HepG2 (cell line): ENCODE data around the gene C9orf78. TPM values are rescaled to one million over a fixed set of nuclear protein-coding genes. Genes with fewer than 3 reads are reported as not detected.

Experiments
- ATAC-seq: fragments of 200-7000 bp; cut with Tn5 transposase; 3 replicates; pipeline ENCODE4 v1.9.1; 2020; ENCODE audit warnings: mild to moderate bottlenecking, moderate library complexity
- BruUV-seq: library from RNA; stranded (reverse); fragments of 400-500 nt; replicated peaks from 2 replicates; lab custom pipeline; 2021; lab: Mats Ljungman, UMichigan
- CTCF ChIA-PET: fragments of 300-600 bp; formaldehyde crosslinking; extraction: SDS; loops from one replicate; lab custom pipeline; 2021; ENCODE audit warnings: low total read pairs, inconsistent platforms, low intra/inter-chr PET ratio; lab: Yijun Ruan, JAX
- POLR2A ChIA-PET: fragments of 350-600 bp; sonication (Branson Sonifier 250); formaldehyde crosslinking; loops from one replicate; lab custom pipeline; 2020; ENCODE audit warnings: antibody characterized with exemption, inconsistent platforms; lab: Yijun Ruan, JAX
- DNase-seq: peaks from one replicate; pipeline ENCODE4 v3.0.0-alpha.2; 2015; ENCODE audit warnings: low spot score
- FAIRE-seq: peaks from 3 replicates; lab custom pipeline; 2011; peaks lifted over from hg19 to GRCh38; lab: Jason Lieb, UNC
- H2AFZ ChIP-seq: one replicate; pipeline ENCODE4 v1.6.1; 2011; ENCODE audit warnings: low read length, inconsistent platforms
- H3K27ac ChIP-seq: fragments of 300-600 bp; 3 replicates; pipeline ENCODE4 v1.8.0; 2011; ENCODE audit warnings: mixed run types, mild to moderate bottlenecking, mixed read lengths, low read length, inconsistent platforms; ENCODE audit not compliant: insufficient read depth; ENCODE audit errors: extremely low read length
- H3K27me3 ChIP-seq, 2 experiments: fragments of 200-600 bp in 1 of 2; 2 replicates in 1 of 2; 3 replicates in 1 of 2; pipeline versions ENCODE4 v1.6.0 to v1.8.0; 2011; ENCODE audit warnings: low read length in 2 of 2, mild to moderate bottlenecking in 2 of 2, moderate library complexity in 2 of 2, inconsistent platforms in 1 of 2; ENCODE audit not compliant: insufficient read depth in 2 of 2, control insufficient read depth in 1 of 2
- H3K36me3 ChIP-seq, 2 experiments: fragments of 200-600 bp in 1 of 2; replicated peaks in 1 of 2; 2 replicates in 1 of 2; 3 replicates in 1 of 2; pipeline versions ENCODE4 v1.5.1 to v1.8.0; 2011; ENCODE audit warnings: low read length in 2 of 2, inconsistent platforms in 1 of 2; ENCODE audit not compliant: insufficient read depth in 2 of 2, control insufficient read depth in 1 of 2
- H3K4me1 ChIP-seq: 2 replicates; pipeline ENCODE4 v1.5.1; 2012; ENCODE audit warnings: low read length, inconsistent platforms; ENCODE audit not compliant: insufficient read depth
- H3K4me2 ChIP-seq: 2 replicates; pipeline ENCODE4 v1.6.0; 2011; ENCODE audit warnings: low read depth, low read length, inconsistent platforms
- H3K4me3 ChIP-seq, 3 experiments: fragments of 200-600 bp in 1 of 3; sonication (generic), shearing (Covaris generic) in 1 of 3; replicated peaks in 1 of 3; 2 replicates each; pipeline ENCODE4 v1.5.1; 2011 to 2016; ENCODE audit warnings: low read length in 3 of 3, inconsistent platforms in 2 of 3, low read depth in 2 of 3, mild to moderate bottlenecking in 2 of 3, control low read depth in 1 of 3, mixed read lengths in 1 of 3; ENCODE audit not compliant: insufficient read depth in 1 of 3
- H3K79me2 ChIP-seq: one replicate; pipeline ENCODE4 v1.6.1; 2011; ENCODE audit warnings: low read length, inconsistent platforms; ENCODE audit not compliant: insufficient read depth
- H3K9ac ChIP-seq: 2 replicates; pipeline ENCODE4 v1.6.0; 2011; ENCODE audit warnings: mild to moderate bottlenecking, low read depth, low read length, inconsistent platforms; ENCODE audit not compliant: insufficient read depth
- H3K9me3 ChIP-seq: 2 replicates; pipeline ENCODE4 v1.5.1; 2012; ENCODE audit warnings: mild to moderate bottlenecking, low read length
- H4K20me1 ChIP-seq: 2 replicates; pipeline ENCODE4 v1.6.0; 2011; ENCODE audit warnings: inconsistent platforms, mild to moderate bottlenecking, low read length, moderate library complexity; ENCODE audit not compliant: insufficient read depth
- ARNTL ChIP-seq: sonication (generic); formaldehyde crosslinking; IDR thresholded peaks from 2 replicates; pipeline ENCODE4 v1.4.0; 2020; ENCODE audit warnings: mild to moderate bottlenecking, missing genetic modification reagents
- CEBPB ChIP-seq: IDR thresholded peaks from 2 replicates; pipeline ENCODE4 v1.6.1; 2011; ENCODE audit warnings: low read depth, low read length, improper control_type of control experiment, borderline replicate concordance
- FOSL2 ChIP-seq: sonication (generic); formaldehyde crosslinking; IDR thresholded peaks from 2 replicates; pipeline ENCODE4 v1.4.0; 2020; ENCODE audit warnings: missing genetic modification reagents
- GABPA ChIP-seq, 2 experiments: IDR thresholded peaks; 2 replicates each; pipeline ENCODE4 v1.6.1; 2011 to 2016; ENCODE audit warnings: low read depth in 2 of 2, low read length in 1 of 2, missing biosample characterization in 1 of 2, missing genetic modification characterization in 1 of 2
- ZFP90 ChIP-seq: sonication (generic); formaldehyde crosslinking; IDR thresholded peaks from 2 replicates; pipeline ENCODE4 v1.8.0; 2022; ENCODE audit warnings: missing genetic modification reagents, mild to moderate bottlenecking, inconsistent platforms, borderline replicate concordance
- ZNF207 ChIP-seq: fragments of 450-650 bp; IDR thresholded peaks from 2 replicates; pipeline ENCODE4 v1.6.1; 2016; ENCODE audit warnings: antibody characterized with exemption, borderline replicate concordance
- ZNF282 ChIP-seq: fragments of 450-650 bp; IDR thresholded peaks from 2 replicates; pipeline ENCODE4 v1.6.1; 2018; ENCODE audit not compliant: partially characterized antibody
- ZNF296 ChIP-seq: sonication (generic); formaldehyde crosslinking; conservative IDR thresholded peaks from 2 replicates; pipeline ENCODE4 v1.5.0; 2020; ENCODE audit warnings: mild to moderate bottlenecking, missing genetic modification reagents
- ZNF605 ChIP-seq: sonication (generic); formaldehyde crosslinking; IDR thresholded peaks from 2 replicates; pipeline ENCODE4 v1.8.0; 2022; ENCODE audit warnings: mild to moderate bottlenecking, missing genetic modification reagents
- WGBS: methylation state at CpG from one replicate; pipeline ENCODE4 v1.1.6; 2017; ENCODE audit warnings: low lambda C conversion rate; 5-methylcytosine and 5-hydroxymethylcytosine counted together
- in situ Hi-C: cut with HindIII; loops from 2 replicates; pipeline ENCODE4 v1.10.0; 2017; ENCODE audit warnings: low pct_unique_long_range_greater_than_20kb; ENCODE audit not compliant: extremely low pct_ligation_motif_present
- intact Hi-C: fragments of 100-400 bp; cut with micrococcal nuclease; formaldehyde crosslinking; loops from one replicate; pipeline ENCODE4 v1.10.0; 2022; ENCODE audit not compliant: unreplicated experiment
- polyA plus RNA-seq, 8 experiments: library from polyadenylated mRNA; depleted of rRNA in 3 of 8; stranded (reverse) in 7 of 8; unstranded in 1 of 8; fragments of >200 nt; fragmentation: Illumina TruSeq in 4 of 8; extraction: Trizol in 4 of 8; gene quantifications; 2 replicates each; pipeline versions ENCODE4 v1.2.1 to v1.2.3, GENCODE V29; 2011 to 2016; ENCODE audit warnings: low read depth in 4 of 8, missing spikeins in 1 of 8, mixed read lengths in 1 of 8; ENCODE audit not compliant: insufficient read depth in 1 of 8
- total RNA-seq, 5 experiments: library from RNA; depleted of rRNA; stranded (reverse); fragments of >200 nt; fragmentation: Illumina TruSeq; extraction: Trizol; gene quantifications; 2 replicates each; pipeline ENCODE4 v1.2.3, GENCODE V29; 2016; ENCODE audit warnings: low read depth in 1 of 5
- TF ChIP-seq, protein P1 (sequence below): sonication (generic); formaldehyde crosslinking; IDR thresholded peaks from 2 replicates; pipeline ENCODE4 v1.5.1; 2020; ENCODE audit warnings: missing genetic modification reagents, mild to moderate bottlenecking, borderline replicate concordance
- TF ChIP-seq, protein P2 (sequence below): sonication (generic); formaldehyde crosslinking; IDR thresholded peaks from 2 replicates; pipeline ENCODE4 v1.4.0; 2020; ENCODE audit warnings: mild to moderate bottlenecking, missing genetic modification reagents

The C9orf78 gene
- total and polyA plus RNA-seq, 2 of the 13 experiments (the other 11 are each of a cell fraction or from before 2014, with no cell fraction given), result 18.4 to 35.5 TPM

DNA sequence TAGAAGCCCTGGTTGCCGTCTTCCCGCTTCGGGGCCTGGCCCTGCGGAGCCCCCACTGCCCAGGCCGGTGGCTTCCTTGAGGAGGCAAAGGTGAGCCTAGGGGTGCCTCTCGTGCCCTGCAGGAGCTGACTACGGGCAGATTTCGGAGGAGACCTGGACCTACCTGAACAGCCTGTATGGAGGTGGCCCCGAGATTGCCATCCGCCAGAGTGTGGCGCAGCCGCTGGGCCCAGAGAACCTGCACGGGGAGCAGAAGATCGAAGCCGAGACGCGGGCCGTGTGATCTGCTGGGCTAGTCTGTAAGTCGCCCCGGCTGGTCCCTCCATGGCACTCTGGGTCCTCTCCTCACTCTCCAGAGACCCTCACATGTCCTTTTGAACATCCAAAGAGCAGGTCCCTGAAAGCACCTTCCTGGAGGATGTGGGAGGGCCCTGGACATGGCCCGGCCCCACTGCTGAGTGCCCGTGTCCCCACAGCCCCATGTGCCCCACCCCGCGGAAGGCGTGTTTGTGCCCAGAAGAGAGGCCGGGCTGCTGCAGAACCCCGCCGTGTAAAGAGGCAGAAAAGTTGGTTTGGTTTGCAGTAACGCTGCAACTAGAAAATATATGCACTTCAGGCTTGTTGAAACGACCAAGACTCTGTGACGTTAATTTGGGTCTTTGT is 45.0 kb upstream of the C9orf78 start:
- CTCF ChIA-PET, result no interaction called here
- FAIRE-seq (no peak), DNase-seq (no peak), ATAC-seq (no peak)
- Histone ChIP-seq H3K79me2 (no peaks in the 10 kb centered on the region), H3K27me3 (no peaks in the 10 kb centered on the region), H3K27ac (no peak overlapping the region), H3K9me3 (no peaks in the 10 kb centered on the region), H2AFZ (no peak overlapping the region), H3K4me3 (no peak overlapping the region), H3K4me1 (peaks cover 15% of the 10 kb centered on the region), H4K20me1 (no peaks in the 10 kb centered on the region), H3K36me3 (peaks cover 0 to 3% of the 10 kb centered on the region in 2 experiments; a peak in 1 of 5 replicates), H3K4me2 (no peak overlapping the region), H3K9ac (no peak overlapping the region)
- WGBS, result 87% methylated on average over 6 of the region's 31 CpGs
- TF ChIP-seq, protein P1, sequence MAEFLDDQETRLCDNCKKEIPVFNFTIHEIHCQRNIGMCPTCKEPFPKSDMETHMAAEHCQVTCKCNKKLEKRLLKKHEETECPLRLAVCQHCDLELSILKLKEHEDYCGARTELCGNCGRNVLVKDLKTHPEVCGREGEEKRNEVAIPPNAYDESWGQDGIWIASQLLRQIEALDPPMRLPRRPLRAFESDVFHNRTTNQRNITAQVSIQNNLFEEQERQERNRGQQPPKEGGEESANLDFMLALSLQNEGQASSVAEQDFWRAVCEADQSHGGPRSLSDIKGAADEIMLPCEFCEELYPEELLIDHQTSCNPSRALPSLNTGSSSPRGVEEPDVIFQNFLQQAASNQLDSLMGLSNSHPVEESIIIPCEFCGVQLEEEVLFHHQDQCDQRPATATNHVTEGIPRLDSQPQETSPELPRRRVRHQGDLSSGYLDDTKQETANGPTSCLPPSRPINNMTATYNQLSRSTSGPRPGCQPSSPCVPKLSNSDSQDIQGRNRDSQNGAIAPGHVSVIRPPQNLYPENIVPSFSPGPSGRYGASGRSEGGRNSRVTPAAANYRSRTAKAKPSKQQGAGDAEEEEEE (CRISPR knock-in tag), result no peak
- TF ChIP-seq GABPA (IDR thresholded peaks at IDR 0.05; ENCODE audit: low read depth, low read length), result no peak
- no peak for TF ChIP-seq GABPA (CRISPR knock-in tag; IDR thresholded peaks at IDR 0.05; ENCODE audit: low read depth)
- no peak for TF ChIP-seq ZNF605
- no peak for TF ChIP-seq ZFP90 (CRISPR knock-in tag)
- no peak for TF ChIP-seq ZNF296 (CRISPR knock-in tag)
- TF ChIP-seq CEBPB, result no peak
- TF ChIP-seq ZNF207, result no peak
- no peak for TF ChIP-seq ZNF282
- no peak for TF ChIP-seq FOSL2 (CRISPR knock-in tag)
- TF ChIP-seq, protein P2, sequence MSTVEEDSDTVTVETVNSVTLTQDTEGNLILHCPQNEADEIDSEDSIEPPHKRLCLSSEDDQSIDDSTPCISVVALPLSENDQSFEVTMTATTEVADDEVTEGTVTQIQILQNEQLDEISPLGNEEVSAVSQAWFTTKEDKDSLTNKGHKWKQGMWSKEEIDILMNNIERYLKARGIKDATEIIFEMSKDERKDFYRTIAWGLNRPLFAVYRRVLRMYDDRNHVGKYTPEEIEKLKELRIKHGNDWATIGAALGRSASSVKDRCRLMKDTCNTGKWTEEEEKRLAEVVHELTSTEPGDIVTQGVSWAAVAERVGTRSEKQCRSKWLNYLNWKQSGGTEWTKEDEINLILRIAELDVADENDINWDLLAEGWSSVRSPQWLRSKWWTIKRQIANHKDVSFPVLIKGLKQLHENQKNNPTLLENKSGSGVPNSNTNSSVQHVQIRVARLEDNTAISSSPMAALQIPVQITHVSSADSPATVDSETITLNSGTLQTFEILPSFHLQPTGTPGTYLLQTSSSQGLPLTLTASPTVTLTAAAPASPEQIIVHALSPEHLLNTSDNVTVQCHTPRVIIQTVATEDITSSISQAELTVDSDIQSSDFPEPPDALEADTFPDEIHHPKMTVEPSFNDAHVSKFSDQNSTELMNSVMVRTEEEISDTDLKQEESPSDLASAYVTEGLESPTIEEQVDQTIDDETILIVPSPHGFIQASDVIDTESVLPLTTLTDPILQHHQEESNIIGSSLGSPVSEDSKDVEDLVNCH (CRISPR knock-in tag), result no peak
- TF ChIP-seq ARNTL, result no peak
- in situ Hi-C loops, result loop anchor here (10.0 kb wide), 1 partner anchor 225 kb away; no protein-coding TSS in a partner anchor
- no TSS peak for BruUV-seq
- POLR2A ChIA-PET, result no interaction called here
- intact Hi-C loops, result no loop called here
